HepG2 (cell line): ENCODE measurements around the gene LZTS2. TPM values are rescaled to one million over a fixed set of nuclear protein-coding genes. Genes with fewer than 3 reads are reported as not detected.

Source experiments
- CREBL2 ChIP-seq: sonication (generic); formaldehyde crosslinking; IDR thresholded peaks from 2 replicates; pipeline ENCODE4 v1.8.1; 2023; ENCODE audit warnings: missing genetic modification reagents, mild to moderate bottlenecking, borderline replicate concordance
- EHMT2 ChIP-seq: fragments of 200-600 bp; sonication (generic); IDR thresholded peaks from 2 replicates; pipeline ENCODE4 v1.7.0; 2017; ENCODE audit warnings: antibody characterized with exemption, low read depth, low read length, borderline replicate concordance
- FIP1L1 ChIP-seq: fragments of 200-400 bp; formaldehyde crosslinking; IDR thresholded peaks from 2 replicates; pipeline ENCODE4 v1.6.1; 2018; ENCODE audit warnings: low read depth, mild to moderate bottlenecking, low read length, moderate library complexity, borderline replicate concordance; ENCODE audit not compliant: insufficient read depth
- FOSL1 ChIP-seq: sonication (generic); formaldehyde crosslinking; IDR thresholded peaks from 2 replicates; pipeline ENCODE4 v1.9.0; 2021; ENCODE audit warnings: missing genetic modification reagents, borderline replicate concordance
- FOXA1 ChIP-seq, 2 experiments: fragments of 450-650 bp in 1 of 2; sonication (generic) in 1 of 2; formaldehyde crosslinking in 1 of 2; IDR thresholded peaks; 2 replicates each; pipeline versions ENCODE4 v1.4.0 to v1.6.1; 2016 to 2020; ENCODE audit warnings: missing genetic modification reagents in 1 of 2
- GMEB2 ChIP-seq: IDR thresholded peaks from 2 replicates; pipeline ENCODE4 v1.6.1; 2016; ENCODE audit warnings: missing biosample characterization, missing genetic modification reagents, low read depth
- IRF2 ChIP-seq: IDR thresholded peaks from 2 replicates; pipeline ENCODE4 v1.6.1; 2018; ENCODE audit warnings: missing genetic modification reagents, missing compliant biosample characterization
- ISL2 ChIP-seq: sonication (generic); formaldehyde crosslinking; IDR thresholded peaks from 2 replicates; pipeline ENCODE4 v1.5.0; 2020; ENCODE audit warnings: missing genetic modification reagents
- KMT2B ChIP-seq: IDR thresholded peaks from 2 replicates; pipeline ENCODE4 v1.6.1; 2016; ENCODE audit warnings: missing genetic modification reagents, missing compliant biosample characterization
- MED13 ChIP-seq: sonication (generic); formaldehyde crosslinking; IDR thresholded peaks from 2 replicates; pipeline ENCODE4 v1.5.0; 2020; ENCODE audit warnings: missing genetic modification reagents
- NAIF1 ChIP-seq: sonication (generic); formaldehyde crosslinking; IDR thresholded peaks from 2 replicates; pipeline ENCODE4 v1.5.0; 2020; ENCODE audit warnings: mild to moderate bottlenecking, missing genetic modification reagents, borderline replicate concordance
- PBX3 ChIP-seq: sonication (generic); formaldehyde crosslinking; IDR thresholded peaks from 2 replicates; pipeline ENCODE4 v1.8.1; 2023; ENCODE audit warnings: missing genetic modification reagents, inconsistent platforms, borderline replicate concordance
- PLSCR1 ChIP-seq: sonication (generic); formaldehyde crosslinking; IDR thresholded peaks from 2 replicates; pipeline ENCODE4 v1.5.0; 2020; ENCODE audit warnings: missing genetic modification reagents, mild to moderate bottlenecking, borderline replicate concordance
- POGZ ChIP-seq: sonication (generic); formaldehyde crosslinking; IDR thresholded peaks from 2 replicates; pipeline ENCODE4 v1.4.0; 2020; ENCODE audit warnings: mild to moderate bottlenecking, missing genetic modification reagents
- RFX1 ChIP-seq: fragments of 450-650 bp; IDR thresholded peaks from 2 replicates; pipeline ENCODE4 v1.6.1; 2017
- SRSF1 ChIP-seq: fragments of 200-400 bp; formaldehyde crosslinking; optimal IDR thresholded peaks from 2 replicates; pipeline ENCODE3; 2017; ENCODE audit warnings: mild to moderate bottlenecking, low read depth, low read length, moderate library complexity
- TCF7 ChIP-seq: sonication (generic); IDR thresholded peaks from 2 replicates; pipeline ENCODE4 v1.6.1; 2016; ENCODE audit warnings: antibody characterized with exemption, low read depth
- YY1 ChIP-seq: IDR thresholded peaks from 2 replicates; pipeline ENCODE4 v1.6.1; 2011; ENCODE audit warnings: low read length, low read depth, moderate library complexity, mild to moderate bottlenecking; ENCODE audit not compliant: insufficient read depth, insufficient replicate concordance
- ZBTB49 ChIP-seq: sonication (generic); formaldehyde crosslinking; IDR thresholded peaks from 2 replicates; pipeline ENCODE4 v1.4.0; 2020; ENCODE audit warnings: missing genetic modification reagents, borderline replicate concordance
- ZFP36L1 ChIP-seq: sonication (generic); formaldehyde crosslinking; IDR thresholded peaks from 2 replicates; pipeline ENCODE4 v1.8.0; 2022; ENCODE audit warnings: mild to moderate bottlenecking, missing genetic modification reagents, moderate library complexity
- ZNF121 ChIP-seq: sonication (generic); formaldehyde crosslinking; IDR thresholded peaks from 2 replicates; pipeline ENCODE4 v1.5.0; 2020; ENCODE audit warnings: mild to moderate bottlenecking, missing genetic modification reagents
- ZNF766 ChIP-seq: sonication (generic); formaldehyde crosslinking; IDR thresholded peaks from 2 replicates; pipeline ENCODE4 v1.5.0; 2020; ENCODE audit warnings: missing genetic modification reagents, borderline replicate concordance
- polyA plus RNA-seq, 8 experiments: library from polyadenylated mRNA; depleted of rRNA in 3 of 8; stranded (reverse) in 7 of 8; unstranded in 1 of 8; fragments of >200 nt; fragmentation: Illumina TruSeq in 4 of 8; extraction: Trizol in 4 of 8; gene quantifications; 2 replicates each; pipeline versions ENCODE4 v1.2.1 to v1.2.3, GENCODE V29; 2011 to 2016; ENCODE audit warnings: low read depth in 4 of 8, missing spikeins in 1 of 8, mixed read lengths in 1 of 8; ENCODE audit not compliant: insufficient read depth in 1 of 8
- total RNA-seq, 5 experiments: library from RNA; depleted of rRNA; stranded (reverse); fragments of >200 nt; fragmentation: Illumina TruSeq; extraction: Trizol; gene quantifications; 2 replicates each; pipeline ENCODE4 v1.2.3, GENCODE V29; 2016; ENCODE audit warnings: low read depth in 1 of 5

Gene LZTS2
- total and polyA plus RNA-seq, 2 of the 13 experiments (the other 11 are each of a cell fraction or from before 2014, with no cell fraction given): 43.6 to 65.6 TPM

GRCh38 chr10:100970914-100971811, 28.4 kb upstream of the LZTS2 start (continued):
- peak; percentile 67; the same call in 1 of the 2 replicates for TF ChIP-seq NAIF1 (CRISPR knock-in tag)
- no peak for TF ChIP-seq GMEB2 (CRISPR knock-in tag)
- TF ChIP-seq FOSL1 (CRISPR knock-in tag): no peak
- TF ChIP-seq PBX3: no peak
- peak; percentile 92 for TF ChIP-seq TCF7
- no peak for TF ChIP-seq ZFP36L1 (CRISPR knock-in tag)
- peak; percentile 65 for TF ChIP-seq YY1
- no peak for TF ChIP-seq RFX1
- TF ChIP-seq FIP1L1: no peak
- TF ChIP-seq POGZ (CRISPR knock-in tag): no peak
- peak; percentile 83; the same call in 1 of the 2 replicates for TF ChIP-seq MED13 (CRISPR knock-in tag)
- no peak for TF ChIP-seq KMT2B (CRISPR knock-in tag)
- no peak for TF ChIP-seq EHMT2
- no peak for TF ChIP-seq SRSF1
- no peak for TF ChIP-seq CREBL2 (CRISPR knock-in tag)
- TF ChIP-seq ZNF121: no peak; the same call in none of the 2 replicates
- TF ChIP-seq ZNF766 (CRISPR knock-in tag): no peak
- peak; percentile 90 for TF ChIP-seq ISL2 (CRISPR knock-in tag)
- TF ChIP-seq PLSCR1: no peak
- TF ChIP-seq FOXA1 (IDR thresholded peaks at IDR 0.05): peak; percentile 66; the same call in 1 of the 2 replicates
- peak; percentile 99 for TF ChIP-seq FOXA1 (CRISPR knock-in tag; IDR thresholded peaks at IDR 0.05)
- peak; percentile 94 for TF ChIP-seq IRF2 (CRISPR knock-in tag)
- no peak for TF ChIP-seq ZBTB49 (CRISPR knock-in tag)
